Midbrain (tissue), 1 donor: ENCODE results near the gene KIAA0319L.
A peak's percentile ranks its signal among the peaks of the same experiment; 100 is the strongest.
"Not testable (repeated sequence)": the region's sequence is repeated elsewhere in the genome, so short reads cannot be mapped to it uniquely, and the experiment has no call there.

Experiments used
- DNase-seq: peaks from one replicate; lab custom pipeline; 2025; lab: John Stamatoyannopoulos, UW

KIAA0319L gene

DNA sequence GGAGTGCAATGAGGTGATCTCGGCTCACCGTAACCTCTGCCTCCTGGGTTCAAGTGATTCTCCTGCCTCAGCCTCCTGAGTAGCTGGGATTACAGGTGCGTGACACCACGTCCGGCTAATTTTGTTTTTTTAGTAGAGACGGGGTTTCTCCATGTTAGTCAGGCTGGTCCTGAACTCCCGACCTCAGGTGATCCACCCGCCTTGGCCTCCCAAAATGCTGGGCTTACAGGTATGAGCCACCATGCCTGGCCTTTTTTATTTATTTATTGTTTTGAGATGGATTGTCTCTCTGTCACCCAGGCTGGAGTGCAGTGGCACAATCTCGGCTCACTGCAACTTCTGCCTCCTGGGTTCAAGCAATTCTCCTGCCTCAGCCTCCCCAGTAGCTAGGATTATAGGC, 24.4 kb upstream of the KIAA0319L start:
- not testable (repeated sequence) for DNase-seq

DNA sequence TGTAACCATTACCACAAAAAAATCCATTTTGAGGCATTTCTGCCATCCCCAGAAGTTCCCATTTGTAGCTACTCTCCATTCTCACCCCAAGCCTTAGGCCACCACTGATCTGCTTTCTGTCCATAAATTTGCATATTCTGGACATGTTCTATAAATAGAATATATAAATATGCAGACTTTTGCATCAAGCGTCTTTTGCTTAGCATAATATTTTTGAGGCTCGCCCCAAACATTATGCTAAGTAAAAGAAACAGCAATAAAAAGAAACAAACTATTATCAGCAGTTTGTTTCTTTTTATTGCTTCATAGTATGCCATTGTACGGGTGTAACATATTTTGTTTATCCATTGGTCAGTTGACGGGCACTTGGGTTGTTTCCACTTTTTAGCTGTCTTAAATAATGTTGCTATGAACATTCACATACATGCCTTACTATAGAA, 23.8 kb upstream of the KIAA0319L start:
- DNase-seq = no peak

DNA sequence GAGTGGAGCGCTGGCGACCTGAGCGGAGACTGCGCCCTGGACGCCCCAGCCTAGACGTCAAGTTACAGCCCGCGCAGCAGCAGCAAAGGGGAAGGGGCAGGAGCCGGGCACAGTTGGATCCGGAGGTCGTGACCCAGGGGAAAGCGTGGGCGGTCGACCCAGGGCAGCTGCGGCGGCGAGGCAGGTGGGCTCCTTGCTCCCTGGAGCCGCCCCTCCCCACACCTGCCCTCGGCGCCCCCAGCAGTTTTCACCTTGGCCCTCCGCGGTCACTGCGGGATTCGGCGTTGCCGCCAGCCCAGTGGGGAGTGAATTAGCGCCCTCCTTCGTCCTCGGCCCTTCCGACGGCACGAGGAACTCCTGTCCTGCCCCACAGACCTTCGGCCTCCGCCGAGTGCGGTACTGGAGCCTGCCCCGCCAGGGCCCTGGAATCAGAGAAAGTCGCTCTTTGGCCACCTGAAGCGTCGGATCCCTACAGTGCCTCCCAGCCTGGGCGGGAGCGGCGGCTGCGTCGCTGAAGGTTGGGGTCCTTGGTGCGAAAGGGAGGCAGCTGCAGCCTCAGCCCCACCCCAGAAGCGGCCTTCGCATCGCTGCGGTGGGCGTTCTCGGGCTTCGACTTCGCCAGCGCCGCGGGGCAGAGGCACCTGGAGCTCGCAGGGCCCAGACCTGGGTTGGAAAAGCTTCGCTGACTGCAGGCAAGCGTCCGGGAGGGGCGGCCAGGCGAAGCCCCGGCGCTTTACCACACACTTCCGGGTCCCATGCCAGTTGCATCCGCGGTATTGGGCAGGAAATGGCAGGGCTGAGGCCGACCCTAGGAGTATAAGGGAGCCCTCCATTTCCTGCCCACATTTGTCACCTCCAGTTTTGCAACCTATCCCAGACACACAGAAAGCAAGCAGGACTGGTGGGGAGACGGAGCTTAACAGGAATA, 20.1 kb upstream of the KIAA0319L start:
- no peak for DNase-seq

DNA sequence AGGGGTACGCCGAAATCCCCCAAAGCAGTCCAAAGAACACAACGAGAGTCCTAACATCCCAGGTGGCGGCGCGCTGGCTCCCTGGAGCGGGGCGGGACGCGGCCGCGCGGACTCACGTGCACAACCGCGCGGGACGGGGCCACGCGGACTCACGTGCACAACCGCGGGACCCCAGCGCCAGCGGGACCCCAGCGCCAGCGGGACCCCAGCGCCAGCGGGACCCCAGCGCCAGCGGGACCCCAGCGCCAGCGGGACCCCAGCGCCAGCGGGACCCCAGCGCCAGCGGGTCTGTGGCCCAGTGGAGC, 19.5 kb upstream of the KIAA0319L start:
- DNase-seq = not testable (repeated sequence)

DNA sequence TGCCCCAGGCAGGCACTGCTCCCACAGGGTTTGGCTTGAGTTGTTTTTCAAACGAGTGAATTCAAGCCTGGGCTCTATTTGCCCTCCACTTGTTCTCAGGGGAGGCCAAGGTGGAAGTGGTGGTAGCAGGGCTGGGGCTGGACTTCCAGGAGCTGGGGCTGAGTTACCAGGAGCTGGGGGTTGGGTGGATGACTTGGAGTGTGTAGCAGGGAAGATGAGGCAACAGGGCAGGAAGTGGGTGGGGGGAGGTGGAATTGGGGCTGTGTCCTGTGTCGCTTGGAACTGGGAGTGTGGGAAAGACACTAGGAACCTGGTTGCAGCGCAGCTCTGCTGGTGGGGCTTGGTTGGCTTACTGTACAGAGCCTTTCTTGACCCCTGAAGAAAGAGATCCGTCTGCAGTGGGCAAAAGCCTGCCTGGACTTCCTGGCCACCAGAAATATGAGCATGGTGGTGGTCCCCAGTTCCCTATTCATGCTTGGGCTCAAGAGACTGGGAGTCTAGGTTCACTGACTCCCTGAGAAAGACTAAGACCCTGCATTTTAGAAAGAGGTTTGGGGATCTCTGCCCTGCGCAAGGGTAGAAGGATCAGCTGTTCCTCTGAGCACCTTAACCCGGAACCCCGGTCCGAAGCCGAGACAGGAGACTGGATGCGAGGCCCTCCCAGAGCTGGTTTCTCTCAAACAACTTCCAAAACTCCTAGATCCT, 19.0 kb upstream of the KIAA0319L start:
- DNase-seq = no peak

DNA sequence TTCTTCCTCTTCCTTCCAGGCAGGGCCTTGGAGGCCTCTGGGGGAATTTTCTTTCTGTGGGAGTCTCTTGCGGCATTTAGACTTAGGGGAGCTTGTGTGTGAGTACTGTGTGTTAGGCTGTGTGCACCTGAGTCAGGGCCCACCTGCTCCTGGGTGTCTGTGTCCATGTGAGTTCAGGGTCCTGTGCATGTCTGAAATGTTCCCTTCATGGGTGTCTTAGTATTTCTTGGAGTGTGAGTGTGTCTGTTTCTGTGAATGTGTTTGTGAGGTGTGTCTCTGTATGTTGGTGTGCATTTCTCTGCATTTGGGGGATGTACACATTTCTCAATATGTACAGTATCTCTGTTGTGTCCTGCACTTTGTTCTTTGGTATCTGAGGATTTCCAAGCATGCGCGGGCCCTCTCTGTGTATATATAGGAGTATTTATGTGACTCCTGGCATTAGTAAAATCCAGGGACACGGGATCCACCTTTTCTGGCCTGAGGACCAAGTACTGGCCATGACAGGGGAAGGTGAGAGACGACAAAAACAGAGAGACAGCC, 18.3 kb upstream of the KIAA0319L start:
- DNase-seq = no peak

DNA sequence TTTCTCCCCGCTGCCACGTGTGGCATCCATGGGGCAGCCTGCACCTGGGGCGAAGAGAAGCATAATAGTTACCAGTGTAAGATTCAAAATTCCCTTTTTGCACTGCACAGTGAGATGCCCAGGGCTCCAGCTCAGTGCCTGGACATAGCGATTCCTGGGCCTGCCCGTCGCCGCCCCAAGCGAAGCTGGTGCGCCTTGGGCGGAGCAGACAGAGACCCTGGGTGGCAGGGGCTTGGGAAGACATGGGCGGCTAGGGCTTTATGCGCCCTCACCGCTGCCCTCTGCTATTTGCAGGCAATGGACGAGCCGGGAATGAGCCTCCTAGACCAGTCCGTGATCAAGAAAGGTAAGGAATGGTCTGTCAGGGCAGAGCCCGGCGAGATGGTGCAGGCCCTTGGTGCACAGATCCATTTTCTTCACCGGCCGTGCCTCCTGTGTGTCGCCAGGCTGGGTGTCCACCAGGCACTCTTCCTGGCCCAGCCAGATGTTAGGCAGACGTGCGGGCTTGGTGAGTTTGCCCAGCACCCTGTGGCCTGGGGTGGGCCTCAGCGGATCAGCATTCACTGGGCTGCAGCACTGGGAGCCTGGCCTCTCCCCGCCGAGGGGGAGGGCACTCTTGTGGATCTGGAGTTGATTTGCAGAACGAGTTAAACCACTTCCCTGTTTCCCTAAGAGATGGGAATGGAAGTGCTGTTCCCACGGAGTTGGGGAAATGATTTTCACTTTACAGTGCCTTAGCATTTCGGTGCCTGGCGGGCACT, 17.6 kb upstream of the KIAA0319L start:
- no peak for DNase-seq

DNA sequence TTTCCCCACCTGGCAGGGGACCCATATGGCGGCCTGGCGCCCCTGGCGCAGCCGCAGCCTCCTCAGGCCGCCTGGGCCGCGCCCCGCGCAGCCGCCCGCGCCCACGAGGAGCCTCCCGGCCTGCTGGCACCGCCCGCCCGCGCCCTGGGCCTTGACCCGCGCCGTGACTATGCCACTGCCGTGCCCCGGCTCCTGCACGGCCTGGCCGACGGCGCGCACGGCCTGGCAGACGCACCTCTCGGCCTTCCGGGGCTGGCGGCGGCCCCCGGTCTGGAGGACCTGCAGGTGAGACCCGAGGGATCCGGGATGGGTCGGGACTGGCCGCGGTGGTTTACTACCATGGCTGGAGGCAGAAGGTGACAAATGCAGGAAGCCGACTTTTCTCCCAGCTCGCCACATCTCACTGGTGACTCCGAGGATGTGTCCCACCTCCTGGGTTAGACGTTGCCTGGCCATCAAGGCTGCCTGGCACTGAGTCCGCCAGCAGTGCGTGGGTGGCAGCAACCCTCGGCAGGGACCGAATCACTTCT, 17.0 kb upstream of the KIAA0319L start:
- no peak for DNase-seq

DNA sequence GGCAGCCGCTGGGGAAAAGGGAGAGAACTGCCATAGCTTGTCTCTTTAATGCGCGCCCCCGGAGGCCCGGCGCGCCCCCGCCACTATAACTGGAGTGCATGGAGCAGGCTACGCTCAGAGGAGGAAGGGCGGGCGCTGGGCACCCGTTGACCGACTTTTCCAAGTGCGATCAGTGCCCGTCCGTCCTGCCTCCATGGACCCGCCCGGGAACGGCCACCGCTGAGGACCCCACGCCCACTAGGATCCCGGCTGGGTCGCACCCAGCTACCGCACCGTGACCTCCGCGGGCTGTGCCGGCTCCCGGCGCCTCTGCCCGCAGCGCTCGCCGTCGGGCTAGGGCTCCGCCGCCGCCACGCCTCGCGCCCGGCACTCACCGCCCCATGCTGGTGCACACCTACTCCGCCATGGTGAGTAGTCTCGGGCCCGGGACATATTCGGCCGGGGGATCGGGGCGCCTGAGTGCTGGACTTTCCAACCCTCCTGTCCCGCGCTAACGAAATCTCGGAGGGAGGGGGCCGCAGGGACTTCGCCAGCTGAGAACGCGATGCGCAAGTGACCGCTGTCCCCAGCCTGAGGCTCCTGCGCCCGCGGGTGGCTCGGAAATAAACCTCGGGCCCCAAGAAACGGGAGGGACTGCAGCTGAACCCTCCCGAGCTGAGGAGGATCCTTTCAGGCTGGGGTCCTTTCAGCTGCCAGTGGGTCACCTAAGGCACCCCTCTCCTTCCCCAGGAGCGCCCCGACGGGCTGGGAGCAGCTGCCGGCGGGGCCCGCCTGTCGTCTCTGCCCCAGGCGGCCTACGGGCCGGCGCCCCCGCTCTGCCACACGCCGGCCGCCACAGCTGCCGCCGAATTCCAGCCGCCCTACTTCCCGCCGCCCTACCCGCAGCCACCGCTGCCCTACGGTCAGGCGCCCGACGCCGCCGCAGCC, 16.3 kb upstream of the KIAA0319L start, which contains the start of gene TFAP2E:
TFAP2E (plus strand) TSS at position 117 of the 927 bp plus-strand sequence; CDS start at position 381, 264 bp downstream.
- DNase-seq = peak; percentile 55

DNA sequence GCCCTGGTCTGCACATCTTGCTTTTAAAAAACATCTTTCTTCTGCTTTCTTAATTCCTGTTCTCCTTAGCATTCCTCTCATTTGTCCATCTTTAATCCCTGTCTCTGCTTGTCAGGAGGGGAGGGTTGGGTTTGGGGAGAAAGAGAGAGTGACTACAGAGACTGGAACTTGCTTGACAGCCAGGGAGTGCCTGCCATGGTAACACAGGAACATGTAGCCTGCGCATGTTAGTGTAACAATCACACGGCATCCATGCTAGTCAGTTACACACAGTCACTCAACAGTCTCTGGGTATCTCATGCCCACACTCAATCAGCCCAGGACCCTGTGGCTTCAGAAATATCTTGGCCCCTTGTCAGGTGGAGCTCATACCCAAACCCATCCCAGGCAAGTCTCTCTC, 15.1 kb upstream of the KIAA0319L start:
- no peak for DNase-seq

DNA sequence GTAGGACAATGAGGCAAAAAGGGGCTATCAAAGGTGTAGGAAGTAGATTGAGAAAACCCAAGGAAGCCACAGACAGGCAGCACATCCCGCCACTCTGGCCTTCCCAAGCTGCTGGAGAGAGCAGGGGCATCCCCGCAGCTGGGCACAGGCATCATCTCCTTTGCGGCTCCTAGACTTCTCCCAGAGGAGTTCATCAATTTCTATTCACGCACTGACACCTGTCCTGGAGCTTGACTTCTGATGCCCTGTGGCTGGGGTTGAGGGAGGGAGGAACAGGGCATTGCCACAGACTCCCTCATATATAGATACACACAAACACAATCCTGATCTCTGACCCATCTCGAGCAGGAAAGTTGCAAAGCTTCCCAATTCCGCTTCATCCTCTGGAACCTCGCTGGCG, 14.1 kb upstream of the KIAA0319L start:
- no peak for DNase-seq

DNA sequence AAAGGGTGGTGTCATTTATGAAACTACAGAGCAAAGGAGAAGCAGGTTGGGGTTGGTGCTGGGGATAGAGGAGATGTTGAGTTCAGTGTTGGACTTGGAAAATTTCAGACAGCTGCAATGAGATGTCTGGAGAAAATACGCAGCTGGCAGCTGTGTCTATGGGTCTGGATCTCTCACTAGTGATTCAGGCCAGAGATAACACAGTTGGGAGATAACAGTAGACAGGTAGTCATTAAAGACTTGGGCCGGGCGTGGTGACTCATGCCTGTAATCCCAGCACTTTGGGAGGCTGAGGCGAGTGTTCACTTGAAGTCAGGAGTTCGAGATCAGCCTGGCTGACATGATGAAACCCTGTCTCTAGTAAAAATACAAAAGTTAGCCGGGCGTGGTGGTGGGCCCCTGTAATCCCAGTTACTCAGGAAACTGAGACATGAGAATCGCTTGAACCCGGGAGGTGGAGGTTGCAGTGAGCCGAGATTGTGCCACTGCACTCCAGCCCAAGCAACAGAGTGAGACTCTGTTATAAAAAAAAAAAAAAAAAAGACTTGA, 13.5 kb upstream of the KIAA0319L start:
- DNase-seq = no peak

DNA sequence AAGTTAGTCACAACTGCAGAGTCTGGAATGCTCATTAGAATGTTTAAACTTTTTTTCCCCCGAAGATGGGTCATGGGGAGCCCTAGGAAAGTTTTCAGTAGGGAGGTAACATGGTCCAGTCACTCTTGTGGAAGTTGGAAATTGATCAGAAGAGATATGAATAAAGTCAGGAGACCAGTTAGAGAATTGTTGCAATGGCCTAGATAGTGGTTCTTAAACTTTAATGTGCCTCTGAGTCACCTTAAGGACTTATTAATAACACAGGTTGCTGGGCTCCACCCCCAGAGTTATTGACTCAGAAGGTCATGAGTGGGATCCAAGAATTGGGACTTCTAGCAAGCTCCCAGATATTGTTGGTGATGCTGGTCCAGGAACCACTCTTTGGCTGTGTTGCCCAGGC, 12.7 kb upstream of the KIAA0319L start:
- no peak for DNase-seq

DNA sequence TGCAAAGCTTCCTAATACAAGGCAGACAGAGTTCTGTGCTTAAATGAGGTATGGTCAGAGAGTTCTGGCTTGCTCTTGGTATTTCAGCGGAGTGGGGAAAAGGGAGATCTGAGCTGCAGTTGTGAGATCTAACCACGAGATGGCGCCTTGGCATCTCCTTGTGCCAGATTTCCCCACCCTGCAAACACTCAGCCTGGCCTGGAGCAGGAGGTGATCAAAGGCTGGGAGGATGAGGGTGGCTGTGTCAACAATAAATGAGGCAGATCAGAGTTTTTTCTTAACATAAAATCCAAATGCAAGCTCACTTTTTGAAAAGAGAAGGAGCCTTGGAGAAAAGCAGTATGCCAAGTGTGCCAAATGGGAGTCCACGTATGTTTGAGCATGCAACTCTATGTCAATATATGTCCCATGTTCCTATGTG, 11.8 kb upstream of the KIAA0319L start:
- peak; percentile 71 for DNase-seq

DNA sequence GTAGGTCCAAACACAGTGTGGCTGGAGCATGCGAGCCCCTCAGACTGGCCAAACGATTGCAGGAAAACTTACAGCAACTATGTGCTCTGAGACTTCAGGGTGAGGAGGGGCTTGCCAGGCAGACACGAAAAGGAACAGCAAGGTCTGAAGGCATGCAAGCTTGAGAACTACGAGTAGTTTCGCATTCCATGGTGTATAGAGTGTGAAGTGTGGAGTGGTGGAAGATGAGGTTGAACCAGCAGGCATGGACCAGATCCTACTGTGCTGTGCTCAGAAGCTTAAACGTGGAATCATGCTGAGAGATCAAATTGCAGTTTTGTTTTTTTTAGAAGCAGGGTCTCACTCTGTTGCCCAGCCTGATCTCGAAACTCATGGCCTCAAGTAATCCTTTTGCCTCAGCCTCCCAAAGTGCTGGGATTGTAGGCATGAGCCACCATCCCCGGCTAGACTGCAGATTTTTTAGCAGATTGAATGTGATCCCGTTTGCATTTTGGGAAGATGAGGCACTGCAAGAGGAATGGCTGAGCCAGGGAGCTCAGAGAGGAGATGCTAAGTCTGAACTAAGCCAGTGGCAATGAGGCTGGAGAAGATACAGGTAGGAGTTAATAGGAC, 10.8 kb upstream of the KIAA0319L start:
- no peak for DNase-seq

DNA sequence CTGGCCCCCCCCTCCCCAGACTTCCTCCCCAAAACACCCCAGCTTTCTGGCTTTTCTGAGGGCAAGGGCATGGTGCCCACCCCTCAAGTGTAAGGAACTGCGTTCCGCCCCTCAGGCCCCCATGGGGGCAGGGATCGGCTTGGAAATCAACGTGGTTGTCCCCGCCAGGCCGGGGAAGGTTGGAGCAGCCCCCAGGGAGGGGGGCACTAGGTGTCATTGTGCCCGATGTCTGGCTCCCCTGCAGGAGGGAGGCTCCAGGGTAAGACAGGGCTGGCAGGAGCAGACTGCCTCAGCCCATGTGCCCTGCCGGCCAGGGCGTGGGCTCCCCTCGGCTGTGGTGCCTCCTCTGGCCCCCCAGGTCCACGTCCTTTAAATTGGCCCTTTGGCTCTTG, 8.5 kb upstream of the KIAA0319L start:
- DNase-seq = no peak

DNA sequence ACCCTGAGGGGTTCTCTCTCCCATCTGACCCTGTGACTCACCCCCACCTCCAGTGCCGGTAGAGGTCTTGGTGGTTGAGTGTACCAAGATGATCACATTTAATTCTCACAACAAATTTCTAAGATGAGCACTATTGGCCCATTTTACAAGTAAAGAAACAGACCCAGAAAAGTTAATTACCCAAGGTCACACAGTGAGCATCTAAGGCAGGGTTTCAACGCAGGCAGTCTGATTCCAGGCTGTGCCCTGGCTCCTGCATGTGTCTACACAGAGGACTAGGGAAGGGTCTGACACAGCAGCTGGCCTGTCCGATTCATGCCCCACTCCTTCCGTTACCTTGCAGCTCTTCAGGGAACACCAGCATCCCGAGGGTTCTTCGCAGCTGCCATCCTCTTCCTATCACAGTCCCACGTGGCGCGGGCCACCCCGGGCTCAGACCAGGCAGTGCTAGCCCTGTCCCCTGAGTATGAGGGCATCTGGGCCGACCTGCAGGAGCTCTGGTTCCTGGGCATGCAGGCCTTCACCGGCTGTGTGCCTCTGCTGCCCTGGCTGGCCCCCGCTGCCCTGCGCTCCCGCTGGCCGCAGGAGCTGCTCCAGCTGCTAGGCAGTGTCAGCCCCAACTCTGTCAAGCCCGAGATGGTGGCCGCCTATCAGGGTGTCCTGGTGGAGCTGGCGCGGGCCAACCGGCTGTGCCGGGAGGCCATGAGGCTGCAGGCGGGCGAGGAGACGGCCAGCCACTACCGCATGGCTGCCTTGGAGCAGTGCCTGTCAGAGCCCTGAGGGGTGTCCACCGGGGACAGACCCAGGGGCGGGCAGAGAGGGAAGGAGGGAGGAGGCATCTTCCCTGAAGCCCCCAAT, 7.9 kb upstream of the KIAA0319L start:
- no peak for DNase-seq

DNA sequence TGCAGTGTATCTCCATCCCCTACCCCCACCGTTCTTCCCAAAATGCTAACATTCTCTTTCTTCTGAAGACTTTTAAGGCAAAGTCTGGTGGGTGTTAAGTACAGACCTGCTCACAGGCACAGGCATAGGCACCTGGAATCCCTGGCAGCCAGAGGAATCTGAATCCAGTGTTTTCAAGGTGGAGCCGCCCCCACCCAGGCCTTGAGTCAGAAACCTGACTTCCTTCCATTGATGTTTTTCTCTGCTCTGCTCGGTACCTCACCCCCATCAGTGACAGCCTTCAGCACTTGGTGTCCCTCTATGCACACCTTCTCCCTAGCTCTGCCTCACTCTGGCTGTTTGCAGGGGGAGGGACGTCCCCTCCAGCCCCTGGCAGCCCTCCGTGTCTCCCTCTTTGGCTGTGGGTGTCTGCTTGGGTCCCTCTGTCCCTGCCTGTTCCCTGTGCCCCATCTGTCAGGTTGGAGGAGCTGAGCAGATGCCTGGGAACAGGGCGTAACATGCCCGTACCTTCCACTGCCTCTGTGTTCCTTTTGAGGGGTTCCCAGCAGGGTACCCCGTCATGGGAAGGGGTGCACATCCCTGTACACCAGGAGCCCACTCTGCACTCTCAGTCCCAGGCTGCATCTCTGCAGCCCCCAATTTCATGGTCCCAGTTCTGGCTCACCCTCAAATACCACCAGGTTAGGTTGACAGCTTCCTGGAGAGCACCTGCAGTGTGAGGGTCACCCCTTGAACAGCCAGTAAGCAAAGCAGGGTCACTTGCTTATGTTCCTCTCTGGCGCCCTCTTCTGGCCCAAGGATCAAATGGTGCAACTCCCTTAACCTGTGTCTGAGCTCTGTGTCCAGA, 7.1 kb upstream of the KIAA0319L start:
- peak; percentile 53 for DNase-seq
